SK-N-MC (cell line): ENCODE measurements around the gene LRMDA.

Source experiments
- EZH2 ChIP-seq: fragments of 200-600 bp; sonication (generic); IDR thresholded peaks from one replicate; pipeline ENCODE4 v1.6.1; 2017; ENCODE audit warnings: antibody characterized with exemption
- POLR2AphosphoS5 ChIP-seq: IDR thresholded peaks from 2 replicates; pipeline ENCODE4 v1.6.1; 2012; ENCODE audit warnings: mild to moderate bottlenecking, low read depth, low read length, borderline replicate concordance

GRCh38 chr10:75525067-75525466 lies 93.6 kb downstream of the LRMDA start:
- TF ChIP-seq EZH2 (no peak), POLR2AphosphoS5 (no peak)
